CD4-positive, alpha-beta memory T cell (primary cell): ENCODE data around the gene LIPF. TPM values are rescaled to one million over a fixed set of nuclear protein-coding genes. Genes with fewer than 3 reads are reported as not detected.

Source experiments
- CTCF ChIA-PET: fragments of 350-600 bp; sonication (Branson Sonifier 250); formaldehyde crosslinking; loops from one replicate; lab custom pipeline; 2021; ENCODE audit warnings: inconsistent platforms; ENCODE audit not compliant: partially characterized antibody; lab: Charles Lee
- POLR2A ChIA-PET: fragments of 350-600 bp; sonication (Branson Sonifier 250); formaldehyde crosslinking; loops from one replicate; lab custom pipeline; 2021; ENCODE audit not compliant: partially characterized antibody; lab: Charles Lee
- DNase-seq, 5 donors: peaks; one replicate each; pipeline versions ENCODE4 v3.0.0 to v3.0.0-alpha.2; 2020 to 2022; ENCODE audit warnings: mixed read lengths in 1 of 5
- H3K27ac ChIP-seq: one replicate; pipeline ENCODE4 v1.7.0; 2013; ENCODE audit warnings: low read depth, low read length
- H3K27me3 ChIP-seq: 2 replicates; pipeline ENCODE4 v1.7.0; 2013; ENCODE audit warnings: mild to moderate bottlenecking, low read length, moderate library complexity; ENCODE audit not compliant: insufficient read depth
- H3K36me3 ChIP-seq: 2 replicates; pipeline ENCODE4 v1.7.0; 2013; ENCODE audit warnings: mild to moderate bottlenecking, low read length, moderate library complexity; ENCODE audit not compliant: insufficient read depth
- H3K4me1 ChIP-seq: 2 replicates; pipeline ENCODE4 v1.7.0; 2013; ENCODE audit warnings: mild to moderate bottlenecking, low read length, moderate library complexity; ENCODE audit not compliant: insufficient read depth
- H3K4me3 ChIP-seq, 2 donors: one replicate each; pipeline ENCODE4 v1.7.0; 2013; ENCODE audit warnings: low read length in 2 of 2, mild to moderate bottlenecking in 1 of 2
- H3K9me3 ChIP-seq, 2 donors: one replicate each; pipeline ENCODE4 v1.7.0; 2013; ENCODE audit warnings: low read length in 2 of 2, control low read depth in 1 of 2; ENCODE audit not compliant: control insufficient read depth in 1 of 2
- H3K27ac Mint-ChIP-seq, 7 donors: one replicate each; pipeline ENCODE4 v1.8.0; 2020 to 2021; ENCODE audit warnings: mixed read lengths in 7 of 7, mild to moderate bottlenecking in 6 of 7, inconsistent platforms in 3 of 7, moderate library complexity in 3 of 7
- H3K27me3 Mint-ChIP-seq, 2 donors: one replicate each; pipeline ENCODE4 v1.8.0; 2020 to 2021; ENCODE audit warnings: mixed read lengths in 2 of 2
- H3K36me3 Mint-ChIP-seq, 2 donors: one replicate each; pipeline ENCODE4 v1.8.0; 2020 to 2021; ENCODE audit warnings: mixed read lengths in 2 of 2, inconsistent platforms in 1 of 2, mild to moderate bottlenecking in 1 of 2
- H3K4me1 Mint-ChIP-seq, 4 donors: one replicate each; pipeline ENCODE4 v1.8.0; 2020 to 2021; ENCODE audit warnings: mixed read lengths in 4 of 4, mild to moderate bottlenecking in 1 of 4
- H3K4me3 Mint-ChIP-seq, 8 donors: one replicate each; pipeline ENCODE4 v1.8.0; 2020 to 2021; ENCODE audit warnings: mixed read lengths in 8 of 8, mild to moderate bottlenecking in 7 of 8, moderate library complexity in 6 of 8, inconsistent platforms in 3 of 8
- H3K9me3 Mint-ChIP-seq, 8 donors: one replicate each; pipeline ENCODE4 v1.8.0; 2020 to 2021; ENCODE audit warnings: mixed read lengths in 8 of 8, mild to moderate bottlenecking in 5 of 8, inconsistent platforms in 3 of 8, moderate library complexity in 1 of 8
- intact Hi-C: fragments of 100-400 bp; cut with micrococcal nuclease; formaldehyde crosslinking; loops from one replicate; pipeline ENCODE4 v1.15.1; 2023
- polyA plus RNA-seq, 2 donors: library from polyadenylated mRNA; unstranded; fragments of 300-500 nt; fragmentation: Illumina TruSeq; gene quantifications; one replicate each; pipeline ENCODE4 v1.2.3, GENCODE V29; 2021
- total RNA-seq, 2 experiments: library from RNA; stranded (reverse); gene quantifications; one replicate each; pipeline ENCODE4 v1.2.3, GENCODE V29; 2021

Gene LIPF
- total and polyA plus RNA-seq, 4 experiments from 2014 or later: not detected

DNA sequence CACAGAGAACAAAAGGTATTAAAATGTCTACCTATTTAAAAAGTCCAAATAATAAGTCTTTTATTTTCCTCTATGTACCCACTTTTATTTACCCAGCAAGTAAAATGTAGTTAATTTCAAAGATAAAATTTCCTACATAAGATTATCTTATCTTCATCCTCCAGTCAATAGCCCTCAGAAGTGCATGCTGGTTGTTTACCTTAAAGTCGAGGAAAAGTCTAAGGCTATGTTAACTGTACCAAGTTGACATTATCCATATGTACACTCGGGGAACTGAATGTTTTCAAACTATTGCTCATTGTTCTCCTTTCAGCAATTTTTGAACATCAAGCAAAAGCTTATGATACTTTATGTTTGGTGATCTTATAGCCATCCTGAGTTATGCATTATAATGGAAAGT lies 24.1 kb upstream of the LIPF start:
- H3K9me3 Mint-ChIP-seq: peaks cover 0 to 16% (median 5%) of the 10 kb centered on the region in 8 donors
- DNase-seq: no peak
- Histone ChIP-seq H3K27ac (no peak overlapping the region), H3K27me3 (no peaks in the 10 kb centered on the region), H3K9me3 (no peaks in the 10 kb centered on the region), H3K4me1 (no peaks in the 10 kb centered on the region), H3K4me3 (no peak overlapping the region), H3K36me3 (no peaks in the 10 kb centered on the region)
- peaks cover 8 to 33% of the 10 kb centered on the region in 2 donors for H3K27me3 Mint-ChIP-seq
- ChIA-PET POLR2A (no interaction called here), CTCF (no interaction called here)
- H3K4me1 Mint-ChIP-seq: no peaks in the 10 kb centered on the region
- no peaks in the 10 kb centered on the region for H3K36me3 Mint-ChIP-seq
- no peak overlapping the region for H3K27ac Mint-ChIP-seq
- no peak overlapping the region for H3K4me3 Mint-ChIP-seq
- intact Hi-C loops: no loop called here

DNA sequence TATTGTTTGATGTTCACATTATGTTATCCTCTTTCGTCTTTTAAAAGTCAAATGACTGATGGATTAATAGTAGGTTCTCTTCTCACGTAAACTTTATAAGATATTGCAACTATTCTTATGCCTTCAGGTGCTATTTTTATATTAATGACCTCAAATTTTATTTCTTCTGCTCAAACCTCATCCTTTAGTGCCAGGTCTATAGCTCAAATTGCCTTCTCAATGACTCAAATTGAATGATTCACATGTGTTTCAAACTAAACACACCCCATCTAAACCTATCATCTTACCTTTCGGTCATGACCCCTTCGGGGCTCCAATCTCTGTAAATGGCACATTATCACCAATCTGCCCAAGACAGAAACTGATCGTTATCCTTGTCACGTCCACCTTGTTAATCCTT lies 22.0 kb upstream of the LIPF start:
- Mint-ChIP-seq H3K27ac (no peak overlapping the region), H3K9me3 (peaks cover 0 to 13% (median 4%) of the 10 kb centered on the region in 8 donors), H3K36me3 (no peaks in the 10 kb centered on the region), H3K27me3 (peaks cover 10 to 24% of the 10 kb centered on the region in 2 donors), H3K4me3 (no peak overlapping the region), H3K4me1 (no peaks in the 10 kb centered on the region)
- intact Hi-C loops: no loop called here
- DNase-seq: no peak
- Histone ChIP-seq H3K27me3 (no peaks in the 10 kb centered on the region), H3K9me3 (no peaks in the 10 kb centered on the region), H3K4me3 (no peak overlapping the region), H3K4me1 (no peaks in the 10 kb centered on the region), H3K36me3 (no peaks in the 10 kb centered on the region), H3K27ac (no peak overlapping the region)
- ChIA-PET CTCF (no interaction called here), POLR2A (no interaction called here)

DNA sequence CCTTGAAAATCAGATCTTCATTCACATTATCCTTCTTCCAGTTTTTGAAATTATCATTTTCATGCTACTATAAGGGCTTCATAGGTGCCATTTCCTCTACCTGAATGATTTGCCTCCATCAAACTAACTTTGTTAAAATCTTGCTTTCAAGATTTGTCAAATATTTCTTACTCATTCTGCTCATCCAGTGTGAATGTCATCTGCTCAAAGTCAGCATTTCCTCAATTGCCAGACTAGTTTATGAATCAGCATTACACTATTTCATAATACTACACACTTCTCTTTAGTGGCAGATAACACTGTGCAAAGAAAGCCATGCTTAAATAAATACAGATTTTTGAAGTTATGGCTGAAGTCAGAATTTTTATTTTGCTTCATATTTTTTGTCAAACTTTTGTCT lies 21.3 kb upstream of the LIPF start:
- Histone ChIP-seq H3K27ac (no peak overlapping the region), H3K36me3 (no peaks in the 10 kb centered on the region), H3K4me1 (no peaks in the 10 kb centered on the region), H3K9me3 (no peaks in the 10 kb centered on the region), H3K4me3 (no peak overlapping the region), H3K27me3 (no peaks in the 10 kb centered on the region)
- Mint-ChIP-seq H3K4me1 (no peaks in the 10 kb centered on the region), H3K4me3 (no peak overlapping the region), H3K27ac (no peak overlapping the region), H3K9me3 (peaks cover 0 to 8% (median 3%) of the 10 kb centered on the region in 8 donors), H3K27me3 (peaks cover 8 to 20% of the 10 kb centered on the region in 2 donors), H3K36me3 (no peaks in the 10 kb centered on the region)
- intact Hi-C loops: no loop called here
- ChIA-PET POLR2A (no interaction called here), CTCF (no interaction called here)
- DNase-seq: no peak

DNA sequence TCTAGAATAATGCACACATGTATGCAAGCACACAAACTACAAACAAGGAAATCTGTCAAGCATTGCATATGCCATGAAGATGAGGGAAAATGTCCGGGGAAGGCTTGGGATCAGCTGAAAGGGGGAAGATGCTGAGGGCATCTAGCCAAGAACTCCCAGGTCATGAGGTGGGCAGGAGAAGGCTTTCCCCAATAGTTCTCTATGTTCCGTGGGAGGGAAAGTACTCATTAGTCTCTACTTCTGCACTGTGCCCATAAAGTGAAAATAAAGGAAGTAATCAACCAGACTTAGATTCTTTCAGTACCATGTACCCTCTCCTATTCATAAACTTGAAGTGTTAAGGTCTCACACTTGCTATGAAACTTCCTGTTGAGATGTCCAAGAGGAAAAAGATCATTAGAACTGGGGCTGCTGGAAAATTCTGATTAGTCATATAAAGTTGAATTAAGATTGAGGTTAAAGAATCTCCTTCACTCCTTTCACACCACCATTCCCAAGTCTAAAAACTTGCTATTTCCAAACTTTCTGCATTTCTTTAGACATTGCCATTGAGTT lies 17.1 kb upstream of the LIPF start:
- H3K36me3 Mint-ChIP-seq: no peaks in the 10 kb centered on the region
- Histone ChIP-seq H3K27me3 (no peaks in the 10 kb centered on the region), H3K36me3 (no peaks in the 10 kb centered on the region), H3K4me3 (no peak overlapping the region), H3K27ac (no peak overlapping the region), H3K4me1 (no peaks in the 10 kb centered on the region), H3K9me3 (no peaks in the 10 kb centered on the region)
- peaks cover 0 to 2% (median 0%) of the 10 kb centered on the region in 8 donors for H3K9me3 Mint-ChIP-seq
- ChIA-PET CTCF (no interaction called here), POLR2A (no interaction called here)
- peaks cover 4 to 6% of the 10 kb centered on the region in 2 donors for H3K27me3 Mint-ChIP-seq
- intact Hi-C loops: no loop called here
- H3K4me3 Mint-ChIP-seq: no peak overlapping the region
- H3K4me1 Mint-ChIP-seq: no peaks in the 10 kb centered on the region
- no peak overlapping the region for H3K27ac Mint-ChIP-seq
- DNase-seq: no peak

DNA sequence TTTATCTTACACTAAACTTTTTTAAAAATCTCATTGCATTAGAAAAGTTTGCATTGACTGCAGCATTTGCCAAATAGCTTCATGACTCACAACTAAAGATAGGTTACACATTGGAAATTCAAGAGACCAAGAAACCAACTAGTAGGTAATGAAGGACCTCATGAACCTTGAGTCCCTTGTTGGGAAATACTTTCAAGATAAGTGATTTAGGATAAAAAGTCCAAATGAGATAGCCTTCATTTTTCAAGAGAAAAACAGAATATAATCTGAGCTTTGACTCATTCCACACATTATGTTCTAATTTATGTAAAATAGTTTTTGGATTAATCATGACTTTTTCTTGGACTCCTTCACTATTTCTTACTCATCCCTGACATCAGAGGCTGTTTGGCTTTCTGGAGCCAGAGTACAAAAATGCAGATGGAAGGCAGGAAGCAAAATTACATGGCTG lies 13.1 kb upstream of the LIPF start:
- no peaks in the 10 kb centered on the region for H3K36me3 ChIP-seq
- Mint-ChIP-seq H3K9me3 (peaks cover 0 to 2% (median 0%) of the 10 kb centered on the region in 8 donors), H3K27ac (no peak overlapping the region), H3K4me1 (no peaks in the 10 kb centered on the region), H3K36me3 (no peaks in the 10 kb centered on the region), H3K27me3 (peaks cover 5 to 12% of the 10 kb centered on the region in 2 donors), H3K4me3 (no peak overlapping the region)
- no peaks in the 10 kb centered on the region for H3K9me3 ChIP-seq
- no peaks in the 10 kb centered on the region for H3K27me3 ChIP-seq
- H3K4me1 ChIP-seq: no peaks in the 10 kb centered on the region
- intact Hi-C loops: no loop called here
- no peak overlapping the region for H3K27ac ChIP-seq
- ChIA-PET CTCF (no interaction called here), POLR2A (no interaction called here)
- no peak for DNase-seq
- H3K4me3 ChIP-seq: no peak overlapping the region

DNA sequence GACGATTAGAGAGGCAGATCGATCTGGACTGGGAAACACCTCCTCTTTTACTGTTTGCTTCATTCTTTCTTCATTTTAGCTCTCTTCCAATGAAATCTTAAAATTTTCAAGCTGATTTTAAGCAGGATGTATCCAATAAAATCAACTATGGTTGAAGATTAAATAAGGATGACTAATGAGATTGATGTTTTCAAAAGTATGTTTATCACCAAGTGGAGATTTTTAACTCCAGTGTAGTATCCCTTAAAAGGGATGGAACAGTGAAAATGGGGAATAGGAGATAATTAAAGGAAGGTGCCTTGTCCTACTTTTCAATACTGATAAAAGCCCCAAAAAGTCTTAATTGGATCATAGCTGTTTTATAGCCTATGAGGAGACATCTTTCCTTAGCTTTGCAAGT lies 11.6 kb upstream of the LIPF start:
- Histone ChIP-seq H3K4me3 (no peak overlapping the region), H3K36me3 (no peaks in the 10 kb centered on the region), H3K27ac (no peak overlapping the region), H3K9me3 (no peaks in the 10 kb centered on the region), H3K27me3 (no peaks in the 10 kb centered on the region), H3K4me1 (no peaks in the 10 kb centered on the region)
- no peaks in the 10 kb centered on the region for H3K4me1 Mint-ChIP-seq
- DNase-seq: no peak
- intact Hi-C loops: no loop called here
- no peaks in the 10 kb centered on the region for H3K36me3 Mint-ChIP-seq
- H3K4me3 Mint-ChIP-seq: no peak overlapping the region
- peaks cover 0 to 2% (median 0%) of the 10 kb centered on the region in 8 donors for H3K9me3 Mint-ChIP-seq
- ChIA-PET CTCF (no interaction called here), POLR2A (no interaction called here)
- peaks cover 5 to 7% of the 10 kb centered on the region in 2 donors for H3K27me3 Mint-ChIP-seq
- no peak overlapping the region for H3K27ac Mint-ChIP-seq

DNA sequence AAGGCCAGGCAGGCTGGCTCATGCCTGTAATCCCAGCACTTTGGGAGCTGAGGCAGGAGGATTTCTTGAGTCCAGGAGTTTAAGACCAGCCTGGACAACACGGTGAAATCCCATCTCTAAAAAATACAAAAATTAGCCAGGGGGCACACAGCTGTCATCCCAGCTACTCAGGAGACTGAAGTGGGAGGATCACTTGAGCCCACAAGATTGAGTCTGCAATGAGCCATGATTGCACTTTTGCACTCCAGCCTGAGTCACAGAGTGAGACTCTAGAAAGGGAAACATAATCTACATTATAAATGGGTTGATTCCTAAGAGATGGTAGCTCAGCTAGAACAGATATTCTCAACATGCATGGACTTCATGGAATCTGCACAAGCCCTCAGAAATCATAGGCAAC lies 6.3 kb upstream of the LIPF start:
- CTCF ChIA-PET: interaction anchor here (2.2 kb wide), 1 partner anchor 75 kb away, joined by 4 read pairs; the partner anchor contains the start of gene RNLS

More for the DNA sequence above, 6.3 kb upstream of the LIPF start:
- H3K9me3 ChIP-seq: no peaks in the 10 kb centered on the region
- H3K27me3 Mint-ChIP-seq: peaks cover 3 to 4% of the 10 kb centered on the region in 2 donors
- POLR2A ChIA-PET: no interaction called here
- H3K27ac Mint-ChIP-seq: no peak overlapping the region
- H3K4me3 Mint-ChIP-seq: no peak overlapping the region
- H3K4me3 ChIP-seq: no peak overlapping the region
- H3K36me3 Mint-ChIP-seq: no peaks in the 10 kb centered on the region
- intact Hi-C loops: no loop called here
- H3K4me1 Mint-ChIP-seq: no peaks in the 10 kb centered on the region
- no peak for DNase-seq
- no peaks in the 10 kb centered on the region for H3K4me1 ChIP-seq
- no peaks in the 10 kb centered on the region for H3K27me3 ChIP-seq
- H3K27ac ChIP-seq: no peak overlapping the region
- no peaks in the 10 kb centered on the region for H3K9me3 Mint-ChIP-seq
- H3K36me3 ChIP-seq: no peaks in the 10 kb centered on the region
